Fibroblast of pulmonary artery (primary cell): ENCODE measurements around the gene TUBGCP6.

ENCODE experiments used
- DNase-seq: peaks from one replicate; pipeline ENCODE4 v3.0.0-alpha.2; 2010; ENCODE audit warnings: low read depth
- H3K4me3 ChIP-seq: replicated peaks from 2 replicates; pipeline ENCODE4 v1.5.1; 2011; ENCODE audit warnings: low read depth, mild to moderate bottlenecking, control low read depth, low read length, moderate library complexity
- TF ChIP-seq, protein P1 (sequence below): IDR thresholded peaks from 2 replicates; pipeline ENCODE4 v1.5.1; 2011; ENCODE audit warnings: mild to moderate bottlenecking, control low read depth, low read length, inconsistent platforms; ENCODE audit errors: missing control alignments

The TUBGCP6 gene

DNA sequence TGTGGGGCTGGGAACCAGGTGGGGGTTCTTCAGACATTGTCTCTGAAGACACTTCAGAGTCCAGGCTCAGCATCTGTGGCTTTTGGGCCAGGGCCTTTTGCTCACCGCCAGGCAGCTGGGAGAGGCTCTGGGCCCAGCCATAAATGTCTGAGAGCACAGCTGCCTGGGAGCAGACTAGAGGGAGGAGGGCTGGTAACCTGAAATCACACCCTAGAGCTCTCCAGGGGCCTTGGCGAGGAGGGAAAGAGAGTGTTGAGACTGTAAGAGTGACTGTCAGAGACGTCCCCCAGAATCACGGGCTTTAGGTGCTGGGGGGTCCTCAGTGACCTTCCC is 55.0 kb downstream of the TUBGCP6 start:
- TF ChIP-seq, protein P1, sequence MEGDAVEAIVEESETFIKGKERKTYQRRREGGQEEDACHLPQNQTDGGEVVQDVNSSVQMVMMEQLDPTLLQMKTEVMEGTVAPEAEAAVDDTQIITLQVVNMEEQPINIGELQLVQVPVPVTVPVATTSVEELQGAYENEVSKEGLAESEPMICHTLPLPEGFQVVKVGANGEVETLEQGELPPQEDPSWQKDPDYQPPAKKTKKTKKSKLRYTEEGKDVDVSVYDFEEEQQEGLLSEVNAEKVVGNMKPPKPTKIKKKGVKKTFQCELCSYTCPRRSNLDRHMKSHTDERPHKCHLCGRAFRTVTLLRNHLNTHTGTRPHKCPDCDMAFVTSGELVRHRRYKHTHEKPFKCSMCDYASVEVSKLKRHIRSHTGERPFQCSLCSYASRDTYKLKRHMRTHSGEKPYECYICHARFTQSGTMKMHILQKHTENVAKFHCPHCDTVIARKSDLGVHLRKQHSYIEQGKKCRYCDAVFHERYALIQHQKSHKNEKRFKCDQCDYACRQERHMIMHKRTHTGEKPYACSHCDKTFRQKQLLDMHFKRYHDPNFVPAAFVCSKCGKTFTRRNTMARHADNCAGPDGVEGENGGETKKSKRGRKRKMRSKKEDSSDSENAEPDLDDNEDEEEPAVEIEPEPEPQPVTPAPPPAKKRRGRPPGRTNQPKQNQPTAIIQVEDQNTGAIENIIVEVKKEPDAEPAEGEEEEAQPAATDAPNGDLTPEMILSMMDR: no peak

DNA sequence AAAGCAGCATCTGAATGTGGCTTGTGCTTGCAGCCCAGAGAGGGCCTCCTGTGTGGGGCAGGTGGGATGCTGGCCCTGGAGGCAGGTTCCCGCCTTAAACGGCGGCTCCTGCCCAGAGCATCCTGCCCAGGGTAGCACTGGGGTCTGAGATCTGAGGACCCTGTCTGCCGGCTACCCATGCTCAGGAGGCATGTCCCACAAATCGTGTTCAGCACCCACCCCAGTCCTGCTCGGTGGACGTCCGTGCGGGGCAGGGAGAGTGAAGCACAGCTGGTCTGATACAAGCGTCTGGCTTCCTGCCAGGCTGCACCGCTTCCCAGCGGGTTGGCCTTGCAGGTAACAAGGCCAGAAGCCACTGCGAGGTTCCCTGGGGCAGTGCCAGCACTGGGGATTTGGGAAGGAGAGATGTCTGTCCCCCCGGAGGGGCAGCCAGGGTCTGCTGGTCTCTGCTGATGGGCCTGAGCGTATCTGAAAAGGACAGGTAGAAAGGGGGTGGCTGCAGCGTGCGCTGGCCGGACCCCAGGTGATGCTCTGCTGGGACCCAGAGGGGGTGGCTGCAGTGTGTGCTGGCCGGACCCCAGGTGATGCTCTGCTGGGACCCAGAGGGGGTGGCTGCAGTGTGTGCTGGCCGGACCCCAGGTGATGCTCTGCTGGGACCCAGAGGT is 55.5 kb downstream of the TUBGCP6 start:
- TF ChIP-seq, protein P1: no peak
- H3K4me3 ChIP-seq: no peak overlapping the region
- DNase-seq: no peak

More for the DNA sequence above, 55.0 kb downstream of the TUBGCP6 start:
- no peak overlapping the region for H3K4me3 ChIP-seq
- DNase-seq: no peak

DNA sequence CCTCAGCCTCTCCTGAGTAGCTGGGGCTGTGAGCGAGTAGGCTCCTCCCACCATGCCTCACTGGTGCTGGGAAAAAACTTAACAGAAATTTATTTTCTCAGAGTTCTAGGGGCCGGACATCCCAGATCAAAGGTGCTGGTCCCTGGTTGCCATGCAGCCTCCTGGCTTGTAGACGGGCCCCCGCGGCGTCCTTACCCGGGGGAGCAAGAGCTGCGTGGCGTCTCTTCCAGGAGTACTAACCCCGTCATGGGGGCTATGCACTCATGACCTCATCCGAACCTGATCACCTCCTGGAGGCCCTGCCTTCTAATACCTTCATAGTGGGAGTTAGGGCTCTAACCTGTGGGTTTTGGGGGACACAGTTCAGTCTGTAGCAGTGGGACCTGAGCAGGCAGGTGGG is 56.5 kb downstream of the TUBGCP6 start:
- no peak overlapping the region for H3K4me3 ChIP-seq
- TF ChIP-seq, protein P1: no peak

DNA sequence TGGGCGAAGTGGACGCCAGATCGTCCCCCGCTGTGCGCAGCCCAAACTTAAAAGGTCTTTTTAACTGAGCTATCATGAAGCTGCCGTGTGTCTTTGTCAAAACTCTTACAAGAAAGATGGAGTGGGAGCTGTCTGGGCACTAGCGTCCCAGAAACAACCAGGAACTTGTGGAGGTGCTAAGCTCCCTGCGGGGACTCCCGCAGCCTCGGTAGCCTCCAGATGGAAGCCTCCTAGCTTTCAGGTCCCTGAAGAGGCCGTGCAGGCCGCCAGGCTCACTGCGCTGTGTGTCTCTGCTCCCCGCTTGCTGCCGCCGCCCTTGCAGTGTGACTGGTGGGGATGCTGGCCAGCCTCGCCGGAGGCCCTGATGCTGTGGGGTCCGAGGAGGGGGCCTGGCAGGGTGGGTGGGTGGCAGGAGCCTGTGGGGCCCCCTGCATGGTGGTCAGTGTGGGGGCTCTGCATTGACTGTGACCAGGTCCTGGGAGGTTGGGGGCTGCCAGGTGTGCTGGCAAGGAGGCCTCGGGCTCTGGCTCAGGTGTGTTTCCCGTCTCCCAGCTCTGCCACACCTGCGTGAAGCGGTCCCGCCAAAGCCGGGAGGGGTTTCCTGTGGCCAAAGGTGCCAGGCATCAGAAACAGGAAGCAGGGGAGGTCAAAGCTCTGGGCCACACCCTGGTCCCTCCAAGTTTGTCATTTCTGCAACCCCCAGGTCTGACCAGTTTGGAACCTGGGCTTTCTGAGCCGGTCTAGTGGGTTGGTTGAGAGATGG is 57.9 kb downstream of the TUBGCP6 start:
- peak overlapping the region; percentile 69 for H3K4me3 ChIP-seq
- DNase-seq: peak; percentile 37
- TF ChIP-seq, protein P1: no peak

More for the DNA sequence above, 56.5 kb downstream of the TUBGCP6 start:
- no peak for DNase-seq

DNA sequence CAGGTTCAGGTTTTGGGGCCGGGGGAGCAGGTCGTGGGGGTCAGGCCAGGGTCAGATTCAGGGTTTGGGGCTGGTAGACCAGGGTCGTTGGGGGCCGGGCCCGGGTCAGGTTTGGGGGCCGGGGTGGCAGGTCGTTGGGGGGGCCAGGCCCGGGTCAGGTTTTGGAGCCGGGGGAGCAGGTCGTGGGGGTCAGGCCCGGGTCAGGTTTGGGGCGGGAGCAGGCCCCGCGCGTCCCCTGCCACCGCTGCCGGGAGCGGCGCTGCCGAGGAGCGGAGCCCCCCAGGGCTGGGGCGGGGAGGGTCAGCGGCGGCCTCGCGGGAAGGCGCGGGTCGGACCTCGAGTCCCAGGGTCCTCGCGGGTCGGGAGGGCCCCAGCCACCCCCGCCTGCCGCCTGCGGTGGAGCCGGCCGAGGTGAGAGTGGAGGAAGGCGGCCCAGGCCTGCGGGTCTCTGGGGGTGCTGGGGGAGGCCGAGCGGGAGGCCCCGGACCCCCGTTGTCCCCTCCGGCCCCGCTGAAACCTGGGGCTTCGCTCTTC is 58.6 kb downstream of the TUBGCP6 start:
- TF ChIP-seq, protein P1: no peak
- H3K4me3 ChIP-seq: peak overlapping the region; percentile 69
- no peak for DNase-seq

DNA sequence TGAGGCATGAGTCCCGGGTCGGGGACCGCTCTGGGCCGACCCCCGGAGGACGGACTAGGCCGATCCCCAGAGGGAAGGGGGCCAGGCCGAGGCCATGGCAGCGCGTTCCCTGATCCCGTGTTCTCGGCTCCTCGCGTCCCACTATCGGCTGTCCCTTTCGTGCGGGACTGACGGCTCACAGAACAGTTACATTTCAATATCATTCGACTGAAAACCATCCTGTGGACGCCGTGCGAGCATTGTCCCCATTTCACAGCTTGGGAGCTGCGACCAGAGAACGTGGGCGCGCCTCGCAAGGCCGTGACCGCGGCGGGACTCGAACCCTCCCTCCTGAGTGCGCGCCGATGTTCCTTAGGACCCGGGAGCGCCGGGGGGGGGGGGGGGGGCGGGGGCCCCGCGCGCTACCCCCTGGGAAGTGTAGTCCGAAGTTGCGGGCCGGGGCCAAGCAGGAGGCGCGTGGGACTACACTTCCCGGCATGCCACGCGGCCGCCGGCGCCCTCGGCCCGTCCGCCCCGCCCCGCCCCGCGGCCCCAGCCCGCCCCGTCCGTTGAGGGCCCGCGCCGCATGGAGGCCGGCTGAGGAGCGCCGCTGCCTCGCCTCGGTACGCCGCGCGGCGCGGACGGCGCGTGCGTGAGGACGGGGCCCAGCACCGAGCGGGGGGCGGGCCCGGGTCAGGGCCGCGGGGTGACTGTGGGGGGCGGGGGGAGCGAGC is 59.3 kb downstream of the TUBGCP6 start, which contains the start of gene TRABD:
TRABD (plus strand) TSS at position 539 of the 713 bp plus-strand sequence. CDS start 7,148 bp downstream, outside the sequence.
- TF ChIP-seq, protein P1: no peak
- peak within 1 kb of the TSS; percentile 69 for H3K4me3 ChIP-seq
- DNase-seq: peak; percentile 89
